GM15510 (cell line): Measurements from ENCODE around the gene ID3.
A peak's percentile ranks its signal among the peaks of the same experiment; 100 is the strongest.

Source experiments
- POLR2A ChIP-seq: IDR thresholded peaks from 3 replicates; pipeline ENCODE4 v1.6.1; 2011; ENCODE audit warnings: borderline replicate concordance; ENCODE audit not compliant: insufficient read length; ENCODE audit errors: extremely low read depth

The ID3 gene

GRCh38 chr1:23530747-23531561 is 28.3 kb downstream of the ID3 start, which contains the start of gene E2F2:
TSS of gene E2F2 (minus strand) at chr1:23531233. CDS start at chr1:23530793, 440 bp downstream.
- peak; percentile 67 for TF ChIP-seq POLR2A

- no peak for TF ChIP-seq POLR2A
Observed at GRCh38 chr1:23530087-23530746, 29.1 kb downstream of the ID3 start.

- TF ChIP-seq POLR2A = no peak
Observed at GRCh38 chr1:23529146-23530086, 29.9 kb downstream of the ID3 start.

- TF ChIP-seq POLR2A = peak; percentile 16
Observed at GRCh38 chr1:23528250-23528978, 30.9 kb downstream of the ID3 start.

GRCh38 chr1:23527900-23528249 is 31.4 kb downstream of the ID3 start:
- TF ChIP-seq POLR2A = no peak

- TF ChIP-seq POLR2A = no peak
Observed at GRCh38 chr1:23527366-23527765, 31.9 kb downstream of the ID3 start.

GRCh38 chr1:23526329-23527041 is 32.8 kb downstream of the ID3 start:
- no peak for TF ChIP-seq POLR2A

GRCh38 chr1:23525558-23526250 is 33.6 kb downstream of the ID3 start:
- TF ChIP-seq POLR2A = no peak

- TF ChIP-seq POLR2A = no peak
Observed at GRCh38 chr1:23524716-23525401, 34.4 kb downstream of the ID3 start.

- TF ChIP-seq POLR2A = no peak
Observed at GRCh38 chr1:23524163-23524562, 35.1 kb downstream of the ID3 start.

- TF ChIP-seq POLR2A = no peak
Observed at GRCh38 chr1:23522244-23522982, 36.9 kb downstream of the ID3 start.

GRCh38 chr1:23521588-23521987 is 37.7 kb downstream of the ID3 start:
- no peak for TF ChIP-seq POLR2A

GRCh38 chr1:23517581-23517980 is 41.7 kb downstream of the ID3 start:
- TF ChIP-seq POLR2A = no peak

GRCh38 chr1:23515905-23516304 is 43.4 kb downstream of the ID3 start:
- no peak for TF ChIP-seq POLR2A
